HEK293 (cell line): ENCODE results near the gene GMDS.

Experiments used
- CTCF ChIA-PET: fragments of 350-600 bp; formaldehyde crosslinking; extraction: SDS; loops from one replicate; lab custom pipeline; 2021; ENCODE audit warnings: antibody characterized with exemption; lab: Yijun Ruan, JAX
- POLR2A ChIA-PET: fragments of 300-600 bp; formaldehyde crosslinking; extraction: SDS; loops from one replicate; lab custom pipeline; 2020; ENCODE audit warnings: antibody characterized with exemption, inconsistent platforms; lab: Yijun Ruan, JAX
- H3K27ac ChIP-seq: fragments of 200-500 bp; sonication (Bioruptor generic); 2 replicates; pipeline ENCODE4 v1.5.1; 2014; ENCODE audit warnings: low read depth, low read length, control low read depth, inconsistent platforms; ENCODE audit errors: extremely low read depth
- H3K36me3 ChIP-seq, 2 experiments: fragments of 200-500 bp in 1 of 2; sonication (Bioruptor generic) in 1 of 2; 1 replicate in 1 of 2; 2 replicates in 1 of 2; pipeline ENCODE4 v1.5.1; 2014 to 2017; ENCODE audit warnings: inconsistent platforms in 2 of 2, low read length in 2 of 2; ENCODE audit not compliant: control insufficient read depth in 2 of 2, insufficient read depth in 1 of 2
- H3K4me1 ChIP-seq: fragments of 200-500 bp; sonication (Bioruptor generic); 2 replicates; pipeline ENCODE4 v1.5.1; 2014; ENCODE audit warnings: mild to moderate bottlenecking, low read length, inconsistent platforms; ENCODE audit not compliant: control insufficient read depth, insufficient read depth
- H3K4me3 ChIP-seq: 2 replicates; pipeline ENCODE4 v1.5.1; 2011; ENCODE audit warnings: low read depth, mild to moderate bottlenecking, control low read depth, low read length, moderate library complexity
- H3K9me3 ChIP-seq: fragments of 200-500 bp; sonication (Bioruptor generic); 2 replicates; pipeline ENCODE4 v1.5.1; 2014; ENCODE audit warnings: low read depth, low read length, inconsistent platforms; ENCODE audit not compliant: control insufficient read depth, insufficient read depth
- EGR2 ChIP-seq: fragments of 450-650 bp; formaldehyde crosslinking; IDR thresholded peaks from 2 replicates; pipeline ENCODE4 v1.5.1; 2016; ENCODE audit warnings: low read depth, missing biosample characterization, missing genetic modification characterization
- GLIS2 ChIP-seq: fragments of 450-650 bp; formaldehyde crosslinking; IDR thresholded peaks from 2 replicates; pipeline ENCODE4 v1.5.1; 2016; ENCODE audit warnings: missing biosample characterization, missing genetic modification characterization
- HOXA7 ChIP-seq: sonication (generic); formaldehyde crosslinking; IDR thresholded peaks from 2 replicates; pipeline ENCODE4 v1.8.1; 2022; ENCODE audit warnings: missing genetic modification reagents, borderline replicate concordance
- KLF17 ChIP-seq: fragments of 450-650 bp; formaldehyde crosslinking; IDR thresholded peaks from 2 replicates; pipeline ENCODE4 v1.5.1; 2016; ENCODE audit warnings: missing biosample characterization, missing genetic modification characterization
- KLF8 ChIP-seq: fragments of 450-650 bp; formaldehyde crosslinking; IDR thresholded peaks from 2 replicates; pipeline ENCODE4 v1.5.1; 2016; ENCODE audit warnings: missing biosample characterization, missing genetic modification characterization
- PATZ1 ChIP-seq: fragments of 450-650 bp; formaldehyde crosslinking; IDR thresholded peaks from 2 replicates; pipeline ENCODE4 v1.5.1; 2016; ENCODE audit warnings: missing biosample characterization, missing genetic modification characterization
- SP2 ChIP-seq: fragments of 450-650 bp; formaldehyde crosslinking; IDR thresholded peaks from 2 replicates; pipeline ENCODE4 v1.5.1; 2016; ENCODE audit warnings: missing biosample characterization, missing genetic modification characterization
- WT1 ChIP-seq: fragments of 450-650 bp; formaldehyde crosslinking; IDR thresholded peaks from 2 replicates; pipeline ENCODE4 v1.5.1; 2016; ENCODE audit warnings: missing biosample characterization, missing genetic modification characterization
- ZBTB1 ChIP-seq: fragments of 450-650 bp; formaldehyde crosslinking; IDR thresholded peaks from 2 replicates; pipeline ENCODE4 v1.5.1; 2016; ENCODE audit warnings: missing biosample characterization, missing genetic modification characterization
- ZBTB20 ChIP-seq: fragments of 450-650 bp; formaldehyde crosslinking; IDR thresholded peaks from 2 replicates; pipeline ENCODE4 v1.5.1; 2016; ENCODE audit warnings: missing biosample characterization, missing genetic modification characterization
- ZBTB26 ChIP-seq: fragments of 450-650 bp; formaldehyde crosslinking; optimal IDR thresholded peaks from 2 replicates; pipeline ENCODE3; 2016; ENCODE audit warnings: missing biosample characterization, mild to moderate bottlenecking, missing genetic modification characterization
- ZBTB7A ChIP-seq: fragments of 450-650 bp; formaldehyde crosslinking; IDR thresholded peaks from 2 replicates; pipeline ENCODE4 v1.5.1; 2016; ENCODE audit warnings: low read depth, missing biosample characterization, missing genetic modification characterization
- ZBTB8A ChIP-seq: fragments of 450-650 bp; formaldehyde crosslinking; IDR thresholded peaks from 2 replicates; pipeline ENCODE4 v1.5.1; 2016; ENCODE audit warnings: missing biosample characterization, missing genetic modification characterization
- ZEB2 ChIP-seq: fragments of 450-650 bp; formaldehyde crosslinking; IDR thresholded peaks from 2 replicates; pipeline ENCODE4 v1.5.1; 2016; ENCODE audit warnings: missing biosample characterization, missing genetic modification characterization
- ZFHX2 ChIP-seq: fragments of 450-650 bp; formaldehyde crosslinking; conservative IDR thresholded peaks from 2 replicates; pipeline ENCODE4 v1.5.1; 2016; ENCODE audit warnings: missing biosample characterization, missing genetic modification characterization
- ZIC2 ChIP-seq: fragments of 450-650 bp; formaldehyde crosslinking; IDR thresholded peaks from 2 replicates; pipeline ENCODE4 v1.5.1; 2016; ENCODE audit warnings: missing biosample characterization, missing genetic modification characterization
- ZNF114 ChIP-seq: fragments of 450-650 bp; formaldehyde crosslinking; IDR thresholded peaks from 2 replicates; pipeline ENCODE4 v1.5.0; 2017; ENCODE audit warnings: missing biosample characterization, missing genetic modification characterization
- ZNF211 ChIP-seq: fragments of 450-650 bp; formaldehyde crosslinking; IDR thresholded peaks from 2 replicates; pipeline ENCODE4 v1.5.1; 2016; ENCODE audit warnings: low read depth, missing biosample characterization, missing genetic modification characterization
- ZNF335 ChIP-seq: fragments of 450-650 bp; formaldehyde crosslinking; conservative IDR thresholded peaks from 2 replicates; pipeline ENCODE4 v1.5.1; 2016; ENCODE audit warnings: missing biosample characterization, missing genetic modification characterization
- ZNF341 ChIP-seq: fragments of 450-650 bp; formaldehyde crosslinking; IDR thresholded peaks from 2 replicates; pipeline ENCODE4; 2016; ENCODE audit warnings: low read depth, missing biosample characterization, missing genetic modification characterization
- ZNF398 ChIP-seq: fragments of 450-650 bp; formaldehyde crosslinking; IDR thresholded peaks from 2 replicates; pipeline ENCODE4 v1.5.1; 2017; ENCODE audit warnings: missing biosample characterization, missing genetic modification characterization
- ZNF473 ChIP-seq: fragments of 450-650 bp; formaldehyde crosslinking; IDR thresholded peaks from 2 replicates; pipeline ENCODE4 v1.5.1; 2017; ENCODE audit warnings: missing biosample characterization, missing genetic modification characterization
- ZNF544 ChIP-seq: fragments of 450-650 bp; formaldehyde crosslinking; IDR thresholded peaks from 2 replicates; pipeline ENCODE4 v1.5.0; 2017; ENCODE audit warnings: missing biosample characterization, missing genetic modification characterization
- ZNF549 ChIP-seq: fragments of 450-650 bp; IDR thresholded peaks from 2 replicates; pipeline ENCODE4 v1.5.1; 2018; ENCODE audit warnings: missing biosample characterization, missing genetic modification characterization, mild to moderate bottlenecking, inconsistent platforms, moderate library complexity
- ZNF580 ChIP-seq: fragments of 450-650 bp; formaldehyde crosslinking; IDR thresholded peaks from 2 replicates; pipeline ENCODE4 v1.5.1; 2016; ENCODE audit warnings: missing biosample characterization, missing genetic modification characterization
- ZNF600 ChIP-seq: fragments of 450-650 bp; formaldehyde crosslinking; IDR thresholded peaks from 2 replicates; pipeline ENCODE4 v1.5.1; 2016; ENCODE audit warnings: missing biosample characterization, missing genetic modification characterization
- ZNF692 ChIP-seq: fragments of 450-650 bp; formaldehyde crosslinking; IDR thresholded peaks from 2 replicates; pipeline ENCODE4 v1.5.1; 2016; ENCODE audit warnings: missing biosample characterization, missing genetic modification characterization
- ZSCAN18 ChIP-seq: fragments of 450-650 bp; formaldehyde crosslinking; IDR thresholded peaks from 2 replicates; pipeline ENCODE4 v1.5.1; 2016; ENCODE audit warnings: missing biosample characterization, missing genetic modification characterization
- ZXDB ChIP-seq: fragments of 450-650 bp; formaldehyde crosslinking; IDR thresholded peaks from 2 replicates; pipeline ENCODE4 v1.5.1; 2016; ENCODE audit warnings: missing biosample characterization, missing genetic modification characterization

GMDS gene

GRCh38 chr6:1609041-1609647 is 636.3 kb downstream of the GMDS start:
- peak overlapping the region; percentile 59 for H3K4me3 ChIP-seq
- ChIA-PET CTCF (no interaction called here), POLR2A (interaction anchor here (0.7 to 4.1 kb wide), 11 partner anchors 12 to 1453 kb away, joined by 3 to 32 read pairs (median 6); no protein-coding TSS in a partner anchor)
- H3K9me3 ChIP-seq, result no peaks in the 10 kb centered on the region
- peaks cover 3% of the 10 kb centered on the region for H3K4me1 ChIP-seq
- H3K27ac ChIP-seq, result peak overlapping the region; percentile 100
- peaks cover 21 to 36% of the 10 kb centered on the region in 2 experiments for H3K36me3 ChIP-seq
- peak; percentile 82; the same call in 1 of the 2 replicates for TF ChIP-seq ZBTB20 (tag by site-specific recombination)
- peak; percentile 19; the same call in 1 of the 2 replicates for TF ChIP-seq KLF8
- TF ChIP-seq ZFHX2 (tag by site-specific recombination), result peak; percentile 74
- peak; percentile 11; the same call in 1 of the 2 replicates for TF ChIP-seq ZEB2 (tag by site-specific recombination)
- no peak for TF ChIP-seq ZSCAN18 (tag by site-specific recombination)
- TF ChIP-seq KLF17 (tag by site-specific recombination), result peak; percentile 32; the same call in 1 of the 2 replicates
- TF ChIP-seq ZXDB, result peak; percentile 39; the same call in 1 of the 2 replicates
- no peak for TF ChIP-seq ZNF580
- peak; percentile 59 for TF ChIP-seq ZNF398 (tag by site-specific recombination)
- no peak for TF ChIP-seq ZNF211
- TF ChIP-seq HOXA7, result no peak
- TF ChIP-seq GLIS2 (tag by site-specific recombination), result peak; percentile 61; the same call in 1 of the 2 replicates
- no peak for TF ChIP-seq ZNF473
- TF ChIP-seq ZBTB7A (tag by site-specific recombination), result peak; percentile 64; the same call in 1 of the 2 replicates
- TF ChIP-seq ZNF114 (tag by site-specific recombination), result no peak
- TF ChIP-seq ZBTB1 (tag by site-specific recombination), result no peak
- peak; percentile 59 for TF ChIP-seq PATZ1
- TF ChIP-seq ZNF335 (tag by site-specific recombination), result peak; percentile 86
- TF ChIP-seq ZNF692 (tag by site-specific recombination), result peak; percentile 56; the same call in 1 of the 2 replicates
- peak; percentile 79 for TF ChIP-seq WT1
- TF ChIP-seq ZNF549 (tag by site-specific recombination), result no peak
- peak; percentile 11; the same call in 1 of the 2 replicates for TF ChIP-seq SP2 (tag by site-specific recombination)
- peak; percentile 73; the same call in 1 of the 2 replicates for TF ChIP-seq EGR2 (tag by site-specific recombination)
- peak; percentile 48 for TF ChIP-seq ZBTB26 (tag by site-specific recombination)
- TF ChIP-seq ZBTB8A (tag by site-specific recombination), result peak; percentile 73
- TF ChIP-seq ZNF544 (tag by site-specific recombination), result no peak
- peak; percentile 37; the same call in 1 of the 2 replicates for TF ChIP-seq ZIC2 (tag by site-specific recombination)
- peak; percentile 41 for TF ChIP-seq ZNF600
- peak; percentile 41; the same call in 1 of the 2 replicates for TF ChIP-seq ZNF341 (tag by site-specific recombination)
